Urinary bladder (tissue), 4 donors: Measurements from ENCODE around the gene IFT22. TPM values are rescaled to one million over a fixed set of nuclear protein-coding genes. Genes with fewer than 3 reads are reported as not detected.
A peak's percentile ranks its signal among the peaks of the same experiment; 100 is the strongest.
"Not testable (repeated sequence)": the region's sequence is repeated elsewhere in the genome, so short reads cannot be mapped to it uniquely, and the experiment has no call there.

Source experiments
- DNase-seq: peaks from one replicate; pipeline ENCODE4 v3.0.0-alpha.2; 2015; ENCODE audit errors: extremely low spot score
- H3K27ac ChIP-seq: one replicate; pipeline ENCODE4 v1.5.1; 2013; ENCODE audit warnings: low read depth, mild to moderate bottlenecking, moderate library complexity
- H3K36me3 ChIP-seq: one replicate; pipeline ENCODE4 v1.6.1; 2013; ENCODE audit warnings: mild to moderate bottlenecking, moderate library complexity; ENCODE audit not compliant: insufficient read depth
- H3K4me1 ChIP-seq: one replicate; pipeline ENCODE4 v1.6.1; 2013; ENCODE audit warnings: mild to moderate bottlenecking, moderate library complexity; ENCODE audit not compliant: insufficient read depth
- H3K4me3 ChIP-seq: one replicate; pipeline ENCODE4 v1.5.1; 2013; ENCODE audit warnings: low read depth, low read length
- WGBS: extraction: QIAGEN DNeasy Blood & Tissue Kit; methylation state at CpG from one replicate; pipeline ENCODE4 v1.1.7; 2013; 5-methylcytosine and 5-hydroxymethylcytosine counted together
- polyA plus RNA-seq: library from polyadenylated mRNA; stranded (reverse); fragments of 200-250 nt; gene quantifications from one replicate; pipeline ENCODE4 v1.2.3, GENCODE V29; 2013
- total RNA-seq: library from RNA; depleted of rRNA; stranded (reverse); fragments of >200 nt; gene quantifications from one replicate; pipeline ENCODE4 v1.2.3, GENCODE V29; 2014
- donor health status: healthy with polysubstance abuse.
- donor health status: healthy.

IFT22 gene
- total RNA-seq (28.2 TPM), polyA plus RNA-seq (32.9 TPM)

GRCh38 chr7:101321491-101322401 lies at the start of gene IFT22:
IFT22 (minus strand) TSS chr7:101321812; CDS start chr7:101321709, 103 bp downstream.
- DNase-seq: peak; percentile 88
- H3K27ac ChIP-seq: no peak within 1 kb of the TSS
- no peaks in the 10 kb centered on the region for H3K36me3 ChIP-seq
- peaks cover 2% of the 10 kb centered on the region for H3K4me1 ChIP-seq
- peak within 1 kb of the TSS; percentile 76 for H3K4me3 ChIP-seq
- under 1% methylated on average over 69 of the region's 69 CpGs for WGBS

GRCh38 chr7:101370836-101371235 lies 49.2 kb upstream of the IFT22 start:
- Histone ChIP-seq H3K27ac (no peak overlapping the region), H3K4me3 (no peak overlapping the region), H3K36me3 (no peaks in the 10 kb centered on the region), H3K4me1 (no peaks in the 10 kb centered on the region)
- WGBS: 63% methylated on average over 5 of the region's 5 CpGs
- no peak for DNase-seq

GRCh38 chr7:101368422-101369165 lies 47.0 kb upstream of the IFT22 start:
- no peak for DNase-seq
- H3K36me3 ChIP-seq: no peaks in the 10 kb centered on the region
- 77% methylated on average over 8 of the region's 8 CpGs for WGBS
- no peaks in the 10 kb centered on the region for H3K4me1 ChIP-seq
- no peak overlapping the region for H3K27ac ChIP-seq
- no peak overlapping the region for H3K4me3 ChIP-seq

GRCh38 chr7:101367676-101368075 lies 46.1 kb upstream of the IFT22 start:
- Histone ChIP-seq H3K4me3 (no peak overlapping the region), H3K27ac (no peak overlapping the region), H3K4me1 (no peaks in the 10 kb centered on the region), H3K36me3 (no peaks in the 10 kb centered on the region)
- WGBS: 90% methylated on average over 1 of the region's 1 CpG
- DNase-seq: no peak

GRCh38 chr7:101365956-101366355 lies 44.3 kb upstream of the IFT22 start:
- no peaks in the 10 kb centered on the region for H3K36me3 ChIP-seq
- H3K4me1 ChIP-seq: no peaks in the 10 kb centered on the region
- H3K27ac ChIP-seq: no peak overlapping the region
- 94% methylated on average over 2 of the region's 2 CpGs for WGBS
- no peak for DNase-seq
- no peak overlapping the region for H3K4me3 ChIP-seq

- no peak overlapping the region for H3K27ac ChIP-seq
- WGBS: 2% methylated on average over 52 of the region's 52 CpGs
- H3K4me3 ChIP-seq: peak overlapping the region; percentile 53
- no peaks in the 10 kb centered on the region for H3K36me3 ChIP-seq
- no peaks in the 10 kb centered on the region for H3K4me1 ChIP-seq
- DNase-seq: no peak
These were observed 42.2 kb upstream of the IFT22 start for GRCh38 chr7:101363734-101364374.

GRCh38 chr7:101363196-101363733 lies 41.7 kb upstream of the IFT22 start:
- 2% methylated on average over 46 of the region's 46 CpGs for WGBS
- peak overlapping the region; percentile 53 for H3K4me3 ChIP-seq
- H3K27ac ChIP-seq: no peak overlapping the region
- H3K36me3 ChIP-seq: no peaks in the 10 kb centered on the region
- no peaks in the 10 kb centered on the region for H3K4me1 ChIP-seq
- no peak for DNase-seq

GRCh38 chr7:101362334-101363195 lies 41.0 kb upstream of the IFT22 start, which contains the start of gene COL26A1:
COL26A1 (plus strand) TSS chr7:101362875; CDS start chr7:101363033, 158 bp downstream.
- 13% methylated on average over 76 of the region's 76 CpGs for WGBS
- H3K36me3 ChIP-seq: no peaks in the 10 kb centered on the region
- DNase-seq: no peak
- H3K27ac ChIP-seq: no peak within 1 kb of the TSS
- H3K4me1 ChIP-seq: no peaks in the 10 kb centered on the region
- peak within 1 kb of the TSS; percentile 53 for H3K4me3 ChIP-seq

GRCh38 chr7:101357433-101357832 lies 35.8 kb upstream of the IFT22 start:
- DNase-seq: no peak
- WGBS: 48% methylated on average over 7 of the region's 7 CpGs
- Histone ChIP-seq H3K4me3 (no peak overlapping the region), H3K4me1 (no peaks in the 10 kb centered on the region), H3K27ac (no peak overlapping the region), H3K36me3 (no peaks in the 10 kb centered on the region)

GRCh38 chr7:101352920-101353308 lies 31.3 kb upstream of the IFT22 start:
- Histone ChIP-seq H3K27ac (no peak overlapping the region), H3K36me3 (no peaks in the 10 kb centered on the region), H3K4me3 (no peak overlapping the region), H3K4me1 (no peaks in the 10 kb centered on the region)
- no peak for DNase-seq
- 56% methylated on average over 2 of the region's 2 CpGs for WGBS

- 65% methylated on average over 12 of the region's 12 CpGs for WGBS
- not testable (repeated sequence) for H3K27ac ChIP-seq, H3K36me3 ChIP-seq, H3K4me1 ChIP-seq, H3K4me3 ChIP-seq, DNase-seq
These were observed 27.7 kb upstream of the IFT22 start for GRCh38 chr7:101349300-101349699.

- H3K4me3 ChIP-seq, H3K36me3 ChIP-seq, DNase-seq, H3K27ac ChIP-seq, H3K4me1 ChIP-seq: not testable (repeated sequence)
- 94% methylated on average over 24 of the region's 32 CpGs for WGBS
These were observed 26.9 kb upstream of the IFT22 start for GRCh38 chr7:101348456-101349067.
